Measurements from ENCODE around the gene BDKRB1. TPM values are rescaled to one million over a fixed set of nuclear protein-coding genes. Genes with fewer than 3 reads are reported as not detected.

BDKRB1 gene
- total and polyA plus RNA-seq, 9 of the 15 experiments (the other 6 are each of a cell fraction or from before 2014, with no cell fraction given) = 0.06 to 0.23 (median 0.09) TPM; not detected in 1

DNA sequence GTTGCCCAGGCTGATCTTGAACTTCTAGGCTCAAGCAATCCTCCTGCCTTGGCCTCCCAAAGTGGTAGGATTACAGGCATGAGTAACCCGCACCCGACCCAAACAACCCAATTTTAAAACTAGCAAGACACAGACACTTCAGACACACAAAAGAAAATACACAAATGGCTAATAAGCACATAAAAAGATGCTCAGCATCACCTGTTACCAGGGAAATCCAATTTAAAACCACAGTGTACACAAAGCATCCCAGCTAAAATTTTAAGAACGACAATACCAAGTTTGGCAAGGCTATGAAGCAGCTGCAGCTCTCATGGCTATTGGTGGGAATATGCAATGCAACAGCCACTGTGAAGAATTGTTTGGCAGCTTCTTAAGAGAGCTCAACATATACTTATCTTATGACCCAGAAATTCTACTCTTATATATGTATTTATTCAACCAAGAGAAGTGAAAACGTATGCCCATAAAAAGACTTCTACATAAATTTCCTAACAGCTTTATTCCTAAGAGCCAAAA, 42.0 kb downstream of the BDKRB1 start:
- TF ChIP-seq CREB3 (tag; conservative IDR thresholded peaks at IDR 0.05; ENCODE audit: low read depth) = no peak
- TF ChIP-seq NFXL1 (CRISPR knock-in tag; IDR thresholded peaks at IDR 0.05) = no peak
- no peak for TF ChIP-seq CBFB (CRISPR knock-in tag; IDR thresholded peaks at IDR 0.05)
- no peak for TF ChIP-seq ZNF609 (CRISPR knock-in tag; IDR thresholded peaks at IDR 0.05; ENCODE audit: borderline replicate concordance)
- TF ChIP-seq PTBP1 (IDR thresholded peaks at IDR 0.05; ENCODE audit: low read depth, low read length) = no peak
- no peak for TF ChIP-seq ZNF408 (CRISPR knock-in tag; IDR thresholded peaks at IDR 0.05; ENCODE audit: low read depth)
- TF ChIP-seq, protein P1, sequence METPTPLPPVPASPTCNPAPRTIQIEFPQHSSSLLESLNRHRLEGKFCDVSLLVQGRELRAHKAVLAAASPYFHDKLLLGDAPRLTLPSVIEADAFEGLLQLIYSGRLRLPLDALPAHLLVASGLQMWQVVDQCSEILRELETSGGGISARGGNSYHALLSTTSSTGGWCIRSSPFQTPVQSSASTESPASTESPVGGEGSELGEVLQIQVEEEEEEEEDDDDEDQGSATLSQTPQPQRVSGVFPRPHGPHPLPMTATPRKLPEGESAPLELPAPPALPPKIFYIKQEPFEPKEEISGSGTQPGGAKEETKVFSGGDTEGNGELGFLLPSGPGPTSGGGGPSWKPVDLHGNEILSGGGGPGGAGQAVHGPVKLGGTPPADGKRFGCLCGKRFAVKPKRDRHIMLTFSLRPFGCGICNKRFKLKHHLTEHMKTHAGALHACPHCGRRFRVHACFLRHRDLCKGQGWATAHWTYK (CRISPR knock-in tag; IDR thresholded peaks at IDR 0.05) = no peak
- no peak for TF ChIP-seq ZNF212 (CRISPR knock-in tag; IDR thresholded peaks at IDR 0.05)
- TF ChIP-seq KAT2B (IDR thresholded peaks at IDR 0.05; ENCODE audit: low read depth, low read length) = no peak
- in situ Hi-C loops (cut with MboI) (loop anchor here (5.0 kb wide), 1 partner anchor 129 kb away; no protein-coding TSS in a partner anchor), intact Hi-C loops (cut with micrococcal nuclease) (loop anchor here (2.0 kb wide), 1 partner anchor 127 kb away; no protein-coding TSS in a partner anchor)
- DNase-seq (ENCODE audit: extremely low read depth in 1 of 4, low spot score in 3 of 4) = no peak
- no TSS peak for BruUV-seq (replicated peaks)
- no peak overlapping the region for H2AFZ ChIP-seq (ENCODE audit: low read depth, low read length)
- peaks cover 14% of the 10 kb centered on the region; the same call in 2 of the 3 replicates for H3K36me3 ChIP-seq (ENCODE audit: control insufficient read depth, insufficient read depth, low read length)
- H3K27me3 ChIP-seq (ENCODE audit: control insufficient read depth in 2 of 2, insufficient read depth in 2 of 2, low read length in 2 of 2) = no peaks in the 10 kb centered on the region
- no peak for FAIRE-seq
- H3K27ac ChIP-seq (ENCODE audit: extremely low read depth, low read depth, low read length) = no peak overlapping the region
- no peaks in the 10 kb centered on the region for H3K9me1 ChIP-seq (ENCODE audit: control insufficient read depth, insufficient read depth, low read length)
- H3K9me3 ChIP-seq (replicated peaks; ENCODE audit: control insufficient read depth, insufficient read depth, low read depth, low read length) = no peaks in the 10 kb centered on the region
- 58% methylated on average over 3 of the region's 4 CpGs for WGBS (ENCODE audit: insufficient coverage, low coverage, missing lambda C conversion rate)
- no peaks in the 10 kb centered on the region for H4K20me1 ChIP-seq (replicated peaks; ENCODE audit: control insufficient read depth, insufficient read depth, low read length)
- no peak overlapping the region for H3K9ac ChIP-seq (ENCODE audit: insufficient read depth in 1 of 2, low read depth in 2 of 2, low read length in 2 of 2)
- ChIA-PET CTCF (ENCODE audit: low intra/inter-chr PET ratio) (interaction anchor here (1.0 to 3.2 kb wide), 2 partner anchors 120 to 126 kb away, joined by 4 to 25 read pairs; no protein-coding TSS in a partner anchor), POLR2A (no interaction called here)
- no peaks in the 10 kb centered on the region for H3K79me2 ChIP-seq (ENCODE audit: control insufficient read depth, insufficient read depth, low read length)
- ATAC-seq = no peak
- no peak overlapping the region for H3K4me3 ChIP-seq
- H3K4me2 ChIP-seq (ENCODE audit: insufficient read depth, low read length) = no peak overlapping the region
- H3K4me1 ChIP-seq (replicated peaks in 1 of 2; ENCODE audit: control insufficient read depth in 2 of 2, insufficient read depth in 2 of 2, low read length in 2 of 2) = no peaks in the 10 kb centered on the region
